Cardiac muscle cell (in vitro differentiated cells and primary cell): ENCODE data around the gene RTBDN. TPM values are rescaled to one million over a fixed set of nuclear protein-coding genes. Genes with fewer than 3 reads are reported as not detected.

ENCODE experiments used
- DNase-seq, 2 donors: peaks; one replicate each; pipeline versions ENCODE4 v3.0.0 to v3.0.0-alpha.2; 2010 to 2017; ENCODE audit warnings: low read depth in 1 of 2, low spot score in 1 of 2
- H3K27ac ChIP-seq: fragments of 200-600 bp; sonication (generic); 2 replicates; pipeline ENCODE4 v1.5.1; 2016
- H3K27me3 ChIP-seq: fragments of 200-600 bp; sonication (generic); 2 replicates; pipeline ENCODE4 v1.6.0; 2016; ENCODE audit warnings: control low read depth
- H3K36me3 ChIP-seq: fragments of 200-600 bp; sonication (generic); 2 replicates; pipeline ENCODE4 v1.5.1; 2016; ENCODE audit warnings: control low read depth
- H3K4me1 ChIP-seq: fragments of 200-600 bp; sonication (generic); 2 replicates; pipeline ENCODE4 v1.8.1; 2017; ENCODE audit warnings: low read depth, mild to moderate bottlenecking, mixed run types
- H3K4me3 ChIP-seq: fragments of 200-600 bp; sonication (generic); 2 replicates; pipeline ENCODE4 v1.5.1; 2016; ENCODE audit warnings: mild to moderate bottlenecking
- H3K9me3 ChIP-seq: fragments of 200-600 bp; sonication (generic); 2 replicates; pipeline ENCODE4 v1.5.1; 2017; ENCODE audit warnings: low read depth, mild to moderate bottlenecking, control low read depth
- CTCF ChIP-seq: IDR thresholded peaks from 2 replicates; pipeline ENCODE4 v1.5.1; 2012; ENCODE audit warnings: low read depth, mild to moderate bottlenecking, low read length
- polyA plus RNA-seq: library from polyadenylated mRNA; unstranded; fragments of >200 nt; fragmentation: Nextera tagmentation; extraction: Ambion mirVana; gene quantifications from 2 replicates; pipeline ENCODE4 v1.2.1, GENCODE V29; 2016
- total RNA-seq: library from RNA; depleted of rRNA; stranded (reverse); fragments of >200 nt; gene quantifications from 2 replicates; pipeline ENCODE4 v1.2.3, GENCODE V29; 2016

Gene RTBDN
- total and polyA plus RNA-seq, 2 experiments from 2014 or later: not detected

- no peaks in the 10 kb centered on the region for H3K9me3 ChIP-seq
- peak; percentile 73 to 93 for DNase-seq
- TF ChIP-seq CTCF: no peak
- no peaks in the 10 kb centered on the region for H3K27me3 ChIP-seq
- no peaks in the 10 kb centered on the region for H3K36me3 ChIP-seq
- peak overlapping the region; percentile 32 for H3K27ac ChIP-seq
- peaks cover 5% of the 10 kb centered on the region for H3K4me1 ChIP-seq
- peak overlapping the region; percentile 33 for H3K4me3 ChIP-seq
Observed at GRCh38 chr19:12778017-12778904, 56.1 kb downstream of the RTBDN start.

GRCh38 chr19:12777217-12778016 lies 57.0 kb downstream of the RTBDN start:
- TF ChIP-seq CTCF: peak; percentile 92
- Histone ChIP-seq H3K4me1 (no peaks in the 10 kb centered on the region), H3K4me3 (peak overlapping the region; percentile 33), H3K9me3 (no peaks in the 10 kb centered on the region), H3K36me3 (no peaks in the 10 kb centered on the region), H3K27ac (no peak overlapping the region), H3K27me3 (no peaks in the 10 kb centered on the region)
- DNase-seq: peak; percentile 83 to 84

Other genes with a start within 250 kb of the RTBDN start
- 5.0 and 5.7 TPM in 2 replicates for gene ZNF490, start 223.8 kb downstream of the RTBDN start, total RNA-seq
- 2.4 and 4.2 TPM in 2 replicates for gene ZNF490, start 223.8 kb downstream of the RTBDN start, polyA plus RNA-seq
- gene ZNF791, start 223.7 kb downstream of the RTBDN start, total RNA-seq: 9.1 and 11.7 TPM in 2 replicates
- gene ZNF791, start 223.7 kb downstream of the RTBDN start, polyA plus RNA-seq: 11.5 and 23.5 TPM in 2 replicates
- 45.7 and 47.5 TPM in 2 replicates for gene MAN2B1, start 167.8 kb downstream of the RTBDN start, total RNA-seq
- 22.1 and 25.3 TPM in 2 replicates for gene MAN2B1, start 167.8 kb downstream of the RTBDN start, polyA plus RNA-seq
- 28.4 and 39.0 TPM in 2 replicates for gene WDR83, start 167.8 kb downstream of the RTBDN start, total RNA-seq
- gene WDR83, start 167.8 kb downstream of the RTBDN start, polyA plus RNA-seq: 29.4 and 40.2 TPM in 2 replicates
- 64.8 and 113 TPM in 2 replicates for gene DHPS, start 152.7 kb downstream of the RTBDN start, total RNA-seq
- gene DHPS, start 152.7 kb downstream of the RTBDN start, polyA plus RNA-seq: 80.0 and 99.5 TPM in 2 replicates
- gene GNG14, start 146.6 kb downstream of the RTBDN start, total RNA-seq: 1.1 TPM in 1 of 2 replicates, not detected in the other
- gene GNG14, start 146.6 kb downstream of the RTBDN start, polyA plus RNA-seq: 1.1 TPM in 1 of 2 replicates, not detected in the other
- gene FBXW9, start 137.9 kb downstream of the RTBDN start, total RNA-seq: 17.2 and 32.7 TPM in 2 replicates
- gene FBXW9, start 137.9 kb downstream of the RTBDN start, polyA plus RNA-seq: 25.6 and 29.6 TPM in 2 replicates
- gene TNPO2, start 110.6 kb downstream of the RTBDN start, total RNA-seq: 43.4 and 68.6 TPM in 2 replicates
- 20.1 and 20.5 TPM in 2 replicates for gene TNPO2, start 110.6 kb downstream of the RTBDN start, polyA plus RNA-seq
- gene TRIR, start 99.9 kb downstream of the RTBDN start, total RNA-seq: 307 and 371 TPM in 2 replicates
- 175 and 218 TPM in 2 replicates for gene TRIR, start 99.9 kb downstream of the RTBDN start, polyA plus RNA-seq
- 44.8 and 73.6 TPM in 2 replicates for gene GET3, start 97.1 kb downstream of the RTBDN start, total RNA-seq
- gene GET3, start 97.1 kb downstream of the RTBDN start, polyA plus RNA-seq: 88.3 and 103 TPM in 2 replicates
- gene BEST2, start 82.8 kb downstream of the RTBDN start, total RNA-seq: not detected in 2 replicates
- not detected in 2 replicates for gene BEST2, start 82.8 kb downstream of the RTBDN start, polyA plus RNA-seq
- 28.5 and 54.4 TPM in 2 replicates for gene HOOK2, start 59.0 kb downstream of the RTBDN start, total RNA-seq
- 31.1 and 41.6 TPM in 2 replicates for gene HOOK2, start 59.0 kb downstream of the RTBDN start, polyA plus RNA-seq
- 57.6 and 103 TPM in 2 replicates for gene JUNB, start 43.1 kb downstream of the RTBDN start, total RNA-seq
- 37.2 and 48.3 TPM in 2 replicates for gene JUNB, start 43.1 kb downstream of the RTBDN start, polyA plus RNA-seq
- gene PRDX2, start 32.8 kb downstream of the RTBDN start, total RNA-seq: 1,316 and 1,694 TPM in 2 replicates
- gene PRDX2, start 32.8 kb downstream of the RTBDN start, polyA plus RNA-seq: 1,469 and 1,719 TPM in 2 replicates
- 0.63 TPM in 1 of 2 replicates, not detected in the other for gene THSD8, start 32.5 kb downstream of the RTBDN start, total RNA-seq
- 15.0 and 19.0 TPM in 2 replicates for gene THSD8, start 32.5 kb downstream of the RTBDN start, polyA plus RNA-seq
- gene RNASEH2A, start 28.0 kb downstream of the RTBDN start, total RNA-seq: 20.4 and 29.0 TPM in 2 replicates
- gene RNASEH2A, start 28.0 kb downstream of the RTBDN start, polyA plus RNA-seq: 40.4 and 57.3 TPM in 2 replicates
- gene MAST1, start 3.9 kb upstream of the RTBDN start, total RNA-seq: 3.7 and 7.9 TPM in 2 replicates
- gene MAST1, start 3.9 kb upstream of the RTBDN start, polyA plus RNA-seq: 3.9 and 10.9 TPM in 2 replicates
- 25.8 and 54.7 TPM in 2 replicates for gene DNASE2, start 46.9 kb upstream of the RTBDN start, total RNA-seq
- 26.0 and 49.5 TPM in 2 replicates for gene DNASE2, start 46.9 kb upstream of the RTBDN start, polyA plus RNA-seq
- 0.51 and 2.2 TPM in 2 replicates for gene KLF1, start 52.6 kb upstream of the RTBDN start, total RNA-seq
- 1.3 and 1.4 TPM in 2 replicates for gene KLF1, start 52.6 kb upstream of the RTBDN start, polyA plus RNA-seq
- 54.9 and 77.9 TPM in 2 replicates for gene GCDH, start 56.6 kb upstream of the RTBDN start, total RNA-seq
- 28.5 and 32.6 TPM in 2 replicates for gene GCDH, start 56.6 kb upstream of the RTBDN start, polyA plus RNA-seq
- 0.53 and 1.1 TPM in 2 replicates for gene SYCE2, start 84.7 kb upstream of the RTBDN start, total RNA-seq
- 2.8 and 3.8 TPM in 2 replicates for gene SYCE2, start 84.7 kb upstream of the RTBDN start, polyA plus RNA-seq
- gene FARSA, start 99.1 kb upstream of the RTBDN start, total RNA-seq: 81.9 and 87.9 TPM in 2 replicates
- gene FARSA, start 99.1 kb upstream of the RTBDN start, polyA plus RNA-seq: 121 and 133 TPM in 2 replicates
- 615 and 1,390 TPM in 2 replicates for gene CALR, start 104.0 kb upstream of the RTBDN start, total RNA-seq
- 338 and 856 TPM in 2 replicates for gene CALR, start 104.0 kb upstream of the RTBDN start, polyA plus RNA-seq
- 157 and 191 TPM in 2 replicates for gene RAD23A, start 111.3 kb upstream of the RTBDN start, total RNA-seq
- gene RAD23A, start 111.3 kb upstream of the RTBDN start, polyA plus RNA-seq: 182 and 225 TPM in 2 replicates
- gene GADD45GIP1, start 122.6 kb upstream of the RTBDN start, total RNA-seq: 78.2 and 84.5 TPM in 2 replicates
- gene GADD45GIP1, start 122.6 kb upstream of the RTBDN start, polyA plus RNA-seq: 133 and 145 TPM in 2 replicates
- 0.67 TPM in 1 of 2 replicates, not detected in the other for gene DAND5, start 135.0 kb upstream of the RTBDN start, total RNA-seq
- gene DAND5, start 135.0 kb upstream of the RTBDN start, polyA plus RNA-seq: 0.07 and 0.09 TPM in 2 replicates
- gene NFIX, start 160.9 kb upstream of the RTBDN start, total RNA-seq: 0.46 TPM in 1 of 2 replicates, not detected in the other
- 0.80 TPM in 1 of 2 replicates, not detected in the other for gene NFIX, start 160.9 kb upstream of the RTBDN start, polyA plus RNA-seq